VCaP (cell line): ENCODE measurements around the gene MRPL23.
"Not testable (repeated sequence)": the region's sequence is repeated elsewhere in the genome, so short reads cannot be mapped to it uniquely, and the experiment has no call there.

Experiments used
- H3K27ac ChIP-seq: fragments of 450-650 bp; 2 replicates; pipeline ENCODE4 v1.5.1; 2017
- CTCF ChIP-seq: fragments of 450-650 bp; conservative IDR thresholded peaks from 2 replicates; pipeline ENCODE4 v1.5.1; 2017; ENCODE audit warnings: mild to moderate bottlenecking, moderate library complexity

The MRPL23 gene

DNA sequence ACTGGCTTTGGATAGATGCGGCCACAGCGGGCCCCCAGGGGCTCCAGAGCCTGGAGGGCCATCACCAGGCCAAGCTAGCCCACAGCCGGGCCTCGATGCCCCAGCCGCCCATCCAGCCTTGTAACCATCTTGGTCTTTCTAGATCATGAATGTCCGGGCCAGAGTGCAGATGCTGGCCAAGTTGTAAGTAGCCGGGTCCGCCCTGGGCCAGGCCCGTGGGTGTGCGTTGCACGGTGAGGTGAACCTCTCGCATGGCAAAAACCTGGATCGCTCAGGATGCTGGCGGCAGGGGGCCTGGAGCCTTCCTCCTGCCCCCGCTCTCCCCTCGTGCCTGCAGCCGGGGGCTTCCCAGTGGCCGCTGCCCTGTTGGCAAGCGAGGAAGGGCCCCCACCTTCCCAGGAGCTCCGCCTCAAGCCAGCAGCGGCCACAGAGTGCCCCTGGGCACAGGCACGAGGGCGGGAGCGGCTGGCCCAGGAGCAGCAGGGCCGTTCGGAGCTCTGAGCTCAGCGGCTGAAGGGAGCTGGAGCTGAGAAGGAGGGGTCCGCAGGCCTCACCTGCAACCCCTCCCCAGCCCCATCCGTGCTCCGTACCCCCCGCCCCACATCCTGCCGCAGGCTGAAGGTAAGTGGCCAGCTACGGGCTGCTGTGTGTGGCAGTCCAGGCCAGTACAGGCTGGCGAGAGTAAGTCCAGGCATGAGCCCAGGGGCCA, 10.9 kb upstream of the MRPL23 start:
- no peak for TF ChIP-seq CTCF

DNA sequence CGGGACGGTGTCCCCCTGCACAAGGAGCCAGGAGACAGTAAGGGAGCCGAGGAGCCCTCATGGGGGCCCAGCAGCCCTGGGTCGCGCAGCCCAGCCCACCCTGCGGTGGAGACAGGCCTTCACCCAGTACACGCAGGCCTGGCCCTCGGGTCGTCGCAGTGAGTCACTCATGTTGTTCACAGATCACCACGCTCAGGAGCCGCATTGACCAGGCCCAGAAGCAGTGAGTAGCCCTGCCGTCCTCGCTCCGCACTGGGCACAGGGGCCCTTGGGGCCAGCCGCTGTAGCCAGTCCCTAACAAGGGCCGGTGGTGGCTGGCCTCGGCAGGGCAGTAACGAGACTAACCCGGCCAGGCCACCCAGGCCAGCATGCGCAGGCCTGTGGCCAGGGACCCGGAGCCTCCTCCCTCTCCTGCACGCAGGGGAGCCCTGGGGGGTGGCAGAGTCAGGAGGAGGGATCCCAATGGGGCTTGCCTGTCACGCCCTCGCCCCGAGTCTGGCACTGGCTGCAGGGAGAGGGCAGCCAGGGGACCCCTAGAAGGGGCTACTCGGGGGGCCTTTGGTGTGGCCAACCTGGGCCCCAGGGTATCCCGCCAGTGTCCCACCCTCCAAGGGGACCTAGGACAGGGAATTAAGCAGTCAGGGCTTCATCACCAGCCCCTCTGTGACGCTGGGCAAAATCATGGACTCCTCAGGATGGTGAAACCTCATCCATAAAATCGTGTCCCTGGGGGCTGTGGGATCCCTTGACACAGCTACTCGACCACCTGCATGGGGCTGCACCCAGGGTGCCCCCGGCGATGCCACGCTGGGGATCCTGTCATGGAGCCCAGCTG, 10.1 kb upstream of the MRPL23 start:
- TF ChIP-seq CTCF: no peak
- H3K27ac ChIP-seq: no peak overlapping the region

More for the DNA sequence above, 10.9 kb upstream of the MRPL23 start:
- H3K27ac ChIP-seq: no peak overlapping the region

GRCh38 chr11:1937616-1938342, 9.4 kb upstream of the MRPL23 start:
- TF ChIP-seq CTCF: no peak
- no peak overlapping the region for H3K27ac ChIP-seq

DNA sequence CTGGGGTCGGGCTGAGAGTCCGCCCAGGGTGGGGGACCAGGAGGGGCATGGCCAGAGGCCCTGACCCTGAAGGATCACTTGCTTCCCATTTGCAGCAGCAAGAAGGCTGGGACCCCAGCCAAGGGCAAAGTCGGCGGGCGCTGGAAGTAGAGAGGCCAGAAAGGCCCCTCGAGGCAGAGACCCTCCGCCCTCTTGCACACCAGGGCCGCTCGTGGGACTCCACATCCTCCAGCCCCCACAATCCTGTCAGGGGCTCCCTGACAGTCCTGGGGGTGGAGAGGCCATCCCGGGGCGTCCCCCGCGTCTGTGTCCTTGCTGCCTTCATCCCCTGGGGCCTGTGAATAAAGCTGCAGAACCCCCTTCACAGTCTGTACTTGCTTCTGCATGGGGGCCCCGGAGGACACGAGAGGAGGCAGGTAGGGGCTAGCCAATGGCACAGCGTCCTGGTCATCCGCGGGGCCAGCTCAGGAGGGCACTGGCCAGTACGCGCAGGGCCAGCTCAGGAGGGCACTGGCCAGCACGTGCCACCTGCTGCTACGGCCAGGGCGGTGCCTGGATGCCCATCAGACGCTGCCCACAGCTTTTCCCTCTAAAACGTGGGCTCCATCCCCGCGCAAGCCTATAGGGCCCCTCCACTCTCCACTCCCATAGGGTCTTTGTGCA, 8.7 kb upstream of the MRPL23 start:
- H3K27ac ChIP-seq: no peak overlapping the region
- no peak for TF ChIP-seq CTCF

DNA sequence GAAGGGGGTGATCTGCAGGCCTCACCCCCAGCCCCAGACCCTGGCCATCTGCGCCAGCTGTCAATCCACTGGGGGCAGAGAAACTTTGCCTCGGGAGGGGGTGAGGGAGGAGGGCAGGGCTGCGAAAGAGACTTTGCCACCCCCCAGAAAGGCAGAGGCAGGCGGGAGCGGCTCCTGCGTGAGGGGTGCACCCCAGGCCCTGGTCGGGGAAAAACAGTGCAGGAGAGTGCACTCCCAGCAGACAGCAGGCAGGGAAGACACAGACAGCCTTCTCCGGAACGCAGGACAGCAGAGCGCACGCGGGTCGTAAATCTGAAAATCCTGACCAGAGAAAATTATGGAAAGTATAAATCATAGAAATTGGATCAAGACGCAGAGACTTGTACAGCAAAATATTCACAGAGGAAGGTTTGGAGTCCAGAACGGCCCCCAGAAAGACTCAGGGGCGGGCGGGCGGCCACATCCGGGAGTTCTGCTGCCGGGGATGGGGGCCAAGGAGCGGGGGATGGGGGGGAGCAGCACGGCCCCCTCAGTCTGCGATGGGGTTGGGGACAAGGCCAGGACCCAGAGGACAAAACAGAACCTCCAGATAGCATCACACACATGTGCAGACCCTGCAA, 8.0 kb upstream of the MRPL23 start:
- no peak for TF ChIP-seq CTCF
- H3K27ac ChIP-seq: no peak overlapping the region

DNA sequence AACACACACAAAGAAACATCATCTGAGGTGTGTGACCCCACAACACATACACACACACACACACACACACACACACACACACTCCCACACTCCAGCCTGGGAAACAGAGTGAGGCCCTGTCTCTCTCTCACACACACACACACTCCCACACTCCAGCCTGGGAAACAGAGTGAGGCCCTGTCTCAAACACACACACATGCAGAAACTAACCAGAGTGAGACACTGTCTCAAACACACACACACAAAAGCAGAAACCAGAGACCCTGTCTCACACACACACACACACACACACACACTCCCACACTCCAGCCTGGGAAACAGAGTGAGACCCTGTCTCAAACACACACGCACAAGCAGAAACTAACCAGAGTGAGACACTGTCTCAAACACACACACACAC, 7.3 kb upstream of the MRPL23 start:
- not testable (repeated sequence) for H3K27ac ChIP-seq

- no peak overlapping the region for H3K27ac ChIP-seq
- TF ChIP-seq CTCF: no peak
These were observed 4.4 kb upstream of the MRPL23 start for GRCh38 chr11:1942558-1943260.
